HepG2 (cell line): ENCODE data around the gene RPL23. TPM values are rescaled to one million over a fixed set of nuclear protein-coding genes. Genes with fewer than 3 reads are reported as not detected.
A peak's percentile ranks its signal among the peaks of the same experiment; 100 is the strongest.

Experiments used
- ATF6 ChIP-seq: sonication (generic); formaldehyde crosslinking; conservative IDR thresholded peaks from 2 replicates; pipeline ENCODE4 v1.4.0; 2020; ENCODE audit warnings: missing genetic modification reagents
- DR1 ChIP-seq: sonication (generic); formaldehyde crosslinking; IDR thresholded peaks from 2 replicates; pipeline ENCODE4 v1.8.0; 2021; ENCODE audit warnings: mild to moderate bottlenecking, missing genetic modification reagents, inconsistent platforms
- GFI1 ChIP-seq: sonication (generic); formaldehyde crosslinking; IDR thresholded peaks from 2 replicates; pipeline ENCODE4 v1.5.0; 2020; ENCODE audit warnings: missing genetic modification reagents, mild to moderate bottlenecking, borderline replicate concordance
- IKZF4 ChIP-seq: sonication (generic); formaldehyde crosslinking; IDR thresholded peaks from 2 replicates; pipeline ENCODE4 v1.5.1; 2020; ENCODE audit warnings: borderline replicate concordance, mild to moderate bottlenecking, low read depth, missing genetic modification reagents; ENCODE audit errors: not compliant biosample characterization
- IRF9 ChIP-seq: sonication (generic); formaldehyde crosslinking; IDR thresholded peaks from 2 replicates; pipeline ENCODE4 v1.8.0; 2022; ENCODE audit warnings: missing genetic modification reagents, mild to moderate bottlenecking, borderline replicate concordance
- JDP2 ChIP-seq: sonication (generic); formaldehyde crosslinking; IDR thresholded peaks from 2 replicates; pipeline ENCODE4 v1.8.1; 2022; ENCODE audit warnings: missing genetic modification reagents, borderline replicate concordance
- KLF11 ChIP-seq: IDR thresholded peaks from 2 replicates; pipeline ENCODE4 v1.6.1; 2016; ENCODE audit warnings: missing compliant biosample characterization
- NFATC3 ChIP-seq: sonication (generic); formaldehyde crosslinking; IDR thresholded peaks from 2 replicates; pipeline ENCODE4 v1.5.1; 2020; ENCODE audit warnings: mild to moderate bottlenecking, missing genetic modification reagents
- NONO ChIP-seq, 2 experiments: fragments of 450-650 bp in 1 of 2; sonication (generic) in 1 of 2; formaldehyde crosslinking in 1 of 2; IDR thresholded peaks in 1 of 2; conservative IDR thresholded peaks in 1 of 2; 2 replicates each; pipeline versions ENCODE4 v1.6.1 to v1.8.0; 2017 to 2022; ENCODE audit warnings: mild to moderate bottlenecking in 1 of 2, missing genetic modification reagents in 1 of 2, moderate library complexity in 1 of 2
- POGZ ChIP-seq: sonication (generic); formaldehyde crosslinking; IDR thresholded peaks from 2 replicates; pipeline ENCODE4 v1.4.0; 2020; ENCODE audit warnings: mild to moderate bottlenecking, missing genetic modification reagents
- RARA ChIP-seq: IDR thresholded peaks from 2 replicates; pipeline ENCODE4 v1.6.1; 2016; ENCODE audit warnings: missing genetic modification reagents, missing compliant biosample characterization
- SMAD3 ChIP-seq: sonication (generic); formaldehyde crosslinking; IDR thresholded peaks from 2 replicates; pipeline ENCODE4 v1.4.0; 2020; ENCODE audit warnings: missing genetic modification reagents
- TIGD3 ChIP-seq: sonication (generic); formaldehyde crosslinking; IDR thresholded peaks from 2 replicates; pipeline ENCODE4 v1.5.1; 2020; ENCODE audit warnings: mild to moderate bottlenecking, missing genetic modification reagents, borderline replicate concordance
- ZBTB37 ChIP-seq: sonication (generic); formaldehyde crosslinking; IDR thresholded peaks from 2 replicates; pipeline ENCODE4 v1.4.0; 2020; ENCODE audit warnings: mild to moderate bottlenecking, missing genetic modification reagents
- ZNF136 ChIP-seq: sonication (generic); formaldehyde crosslinking; IDR thresholded peaks from 2 replicates; pipeline ENCODE4 v1.8.1; 2022; ENCODE audit warnings: low read depth, mild to moderate bottlenecking, moderate library complexity, missing genetic modification reagents
- ZNF225 ChIP-seq: sonication (generic); formaldehyde crosslinking; IDR thresholded peaks from 2 replicates; pipeline ENCODE4 v1.4.0; 2020; ENCODE audit warnings: mild to moderate bottlenecking, missing genetic modification reagents
- ZNF414 ChIP-seq: sonication (generic); formaldehyde crosslinking; IDR thresholded peaks from 2 replicates; pipeline ENCODE4 v1.5.0; 2020; ENCODE audit warnings: missing genetic modification reagents
- ZNF577 ChIP-seq: sonication (generic); formaldehyde crosslinking; IDR thresholded peaks from 2 replicates; pipeline ENCODE4 v1.4.0; 2020; ENCODE audit warnings: mild to moderate bottlenecking, low read depth, missing genetic modification reagents, borderline replicate concordance
- ZNF674 ChIP-seq: sonication (generic); formaldehyde crosslinking; IDR thresholded peaks from 2 replicates; pipeline ENCODE4 v1.5.0; 2020; ENCODE audit warnings: low read depth, mild to moderate bottlenecking, missing genetic modification reagents
- ZNF737 ChIP-seq: sonication (generic); formaldehyde crosslinking; IDR thresholded peaks from 2 replicates; pipeline ENCODE4 v1.5.0; 2020; ENCODE audit warnings: missing genetic modification reagents, mild to moderate bottlenecking, borderline replicate concordance
- ZNF766 ChIP-seq: sonication (generic); formaldehyde crosslinking; IDR thresholded peaks from 2 replicates; pipeline ENCODE4 v1.5.0; 2020; ENCODE audit warnings: missing genetic modification reagents, borderline replicate concordance
- polyA plus RNA-seq, 8 experiments: library from polyadenylated mRNA; depleted of rRNA in 3 of 8; stranded (reverse) in 7 of 8; unstranded in 1 of 8; fragments of >200 nt; fragmentation: Illumina TruSeq in 4 of 8; extraction: Trizol in 4 of 8; gene quantifications; 2 replicates each; pipeline versions ENCODE4 v1.2.1 to v1.2.3, GENCODE V29; 2011 to 2016; ENCODE audit warnings: low read depth in 4 of 8, missing spikeins in 1 of 8, mixed read lengths in 1 of 8; ENCODE audit not compliant: insufficient read depth in 1 of 8
- total RNA-seq, 5 experiments: library from RNA; depleted of rRNA; stranded (reverse); fragments of >200 nt; fragmentation: Illumina TruSeq; extraction: Trizol; gene quantifications; 2 replicates each; pipeline ENCODE4 v1.2.3, GENCODE V29; 2016; ENCODE audit warnings: low read depth in 1 of 5

RPL23 gene
- total and polyA plus RNA-seq, 2 of the 13 experiments (the other 11 are each of a cell fraction or from before 2014, with no cell fraction given) = 2,790 to 4,860 TPM

- TF ChIP-seq TIGD3 (CRISPR knock-in tag) = 0 out of 2 replicates have a peak, but pooled peaks have one; percentile 23
- 0 out of 2 replicates have a peak, but pooled peaks have one; percentile 14 for TF ChIP-seq GFI1 (CRISPR knock-in tag)
- no peak; the same call in 1 of the 2 replicates for TF ChIP-seq ZNF225 (CRISPR knock-in tag)
- no peak for TF ChIP-seq NONO (IDR thresholded peaks at IDR 0.05)
- 0 out of 2 replicates have a peak, but pooled peaks have one; percentile 40 for TF ChIP-seq NONO (CRISPR knock-in tag; conservative IDR thresholded peaks at IDR 0.05)
- 0 out of 2 replicates have a peak, but pooled peaks have one; percentile 27 for TF ChIP-seq ZNF737 (CRISPR knock-in tag)
- no peak; the same call in 1 of the 2 replicates for TF ChIP-seq ZNF136 (CRISPR knock-in tag)
- TF ChIP-seq DR1 (CRISPR knock-in tag) = no peak; the same call in 1 of the 2 replicates
- TF ChIP-seq KLF11 (CRISPR knock-in tag) = peak; percentile 2; the same call in 1 of the 2 replicates
- TF ChIP-seq IRF9 = no peak
- TF ChIP-seq ZNF674 (CRISPR knock-in tag) = no peak
- no peak for TF ChIP-seq ATF6
- TF ChIP-seq IKZF4 = peak; percentile 20
- no peak for TF ChIP-seq RARA (CRISPR knock-in tag)
- no peak; the same call in 1 of the 2 replicates for TF ChIP-seq POGZ
- no peak for TF ChIP-seq ZBTB37
- TF ChIP-seq SMAD3 (CRISPR knock-in tag) = no peak
- 0 out of 2 replicates have a peak, but pooled peaks have one; percentile 77 for TF ChIP-seq NFATC3 (CRISPR knock-in tag)
- no peak for TF ChIP-seq ZNF414 (CRISPR knock-in tag)
- TF ChIP-seq ZNF577 (CRISPR knock-in tag) = no peak
- TF ChIP-seq ZNF766 (CRISPR knock-in tag) = 0 out of 2 replicates have a peak, but pooled peaks have one; percentile 10
- no peak for TF ChIP-seq JDP2 (CRISPR knock-in tag)
Measured at GRCh38 chr17:38870259-38871165, 17.0 kb upstream of the RPL23 start (continued).
